C4-2B (cell line): ENCODE results near the gene COX17.

Experiments used
- CTCF ChIP-seq: fragments of 450-650 bp; conservative IDR thresholded peaks from 2 replicates; pipeline ENCODE4 v1.5.1; 2017; ENCODE audit warnings: mild to moderate bottlenecking
- ZFX ChIP-seq: fragments of 450-650 bp; IDR thresholded peaks from 2 replicates; pipeline ENCODE4 v1.6.1; 2017

- TF ChIP-seq CTCF (no peak), ZFX (no peak)
Observed at GRCh38 chr3:119637679-119638477, 39.3 kb downstream of the COX17 start.
